Cardiac fibroblast (primary cell): Measurements from ENCODE around the gene HPS6.

Experiments used
- DNase-seq, 2 donors: peaks; one replicate each; pipeline versions ENCODE4 v3.0.0 to v3.0.0-alpha.2; 2010; ENCODE audit warnings: low read depth in 2 of 2
- H3K4me3 ChIP-seq, 2 donors: replicated peaks in 1 of 2; 1 replicate in 1 of 2; 2 replicates in 1 of 2; pipeline ENCODE4 v1.5.1; 2011; ENCODE audit warnings: low read depth in 2 of 2, low read length in 2 of 2, mild to moderate bottlenecking in 2 of 2, moderate library complexity in 1 of 2
- TF ChIP-seq, protein P1 (sequence below): IDR thresholded peaks from one replicate; pipeline ENCODE4 v1.5.1; 2011; ENCODE audit warnings: low read depth, mild to moderate bottlenecking, low read length, inconsistent platforms

The HPS6 gene

GRCh38 chr10:102113261-102113955 is 48.3 kb downstream of the HPS6 start:
- TF ChIP-seq, protein P1, sequence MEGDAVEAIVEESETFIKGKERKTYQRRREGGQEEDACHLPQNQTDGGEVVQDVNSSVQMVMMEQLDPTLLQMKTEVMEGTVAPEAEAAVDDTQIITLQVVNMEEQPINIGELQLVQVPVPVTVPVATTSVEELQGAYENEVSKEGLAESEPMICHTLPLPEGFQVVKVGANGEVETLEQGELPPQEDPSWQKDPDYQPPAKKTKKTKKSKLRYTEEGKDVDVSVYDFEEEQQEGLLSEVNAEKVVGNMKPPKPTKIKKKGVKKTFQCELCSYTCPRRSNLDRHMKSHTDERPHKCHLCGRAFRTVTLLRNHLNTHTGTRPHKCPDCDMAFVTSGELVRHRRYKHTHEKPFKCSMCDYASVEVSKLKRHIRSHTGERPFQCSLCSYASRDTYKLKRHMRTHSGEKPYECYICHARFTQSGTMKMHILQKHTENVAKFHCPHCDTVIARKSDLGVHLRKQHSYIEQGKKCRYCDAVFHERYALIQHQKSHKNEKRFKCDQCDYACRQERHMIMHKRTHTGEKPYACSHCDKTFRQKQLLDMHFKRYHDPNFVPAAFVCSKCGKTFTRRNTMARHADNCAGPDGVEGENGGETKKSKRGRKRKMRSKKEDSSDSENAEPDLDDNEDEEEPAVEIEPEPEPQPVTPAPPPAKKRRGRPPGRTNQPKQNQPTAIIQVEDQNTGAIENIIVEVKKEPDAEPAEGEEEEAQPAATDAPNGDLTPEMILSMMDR, result no peak
- DNase-seq, result no peak

DNA sequence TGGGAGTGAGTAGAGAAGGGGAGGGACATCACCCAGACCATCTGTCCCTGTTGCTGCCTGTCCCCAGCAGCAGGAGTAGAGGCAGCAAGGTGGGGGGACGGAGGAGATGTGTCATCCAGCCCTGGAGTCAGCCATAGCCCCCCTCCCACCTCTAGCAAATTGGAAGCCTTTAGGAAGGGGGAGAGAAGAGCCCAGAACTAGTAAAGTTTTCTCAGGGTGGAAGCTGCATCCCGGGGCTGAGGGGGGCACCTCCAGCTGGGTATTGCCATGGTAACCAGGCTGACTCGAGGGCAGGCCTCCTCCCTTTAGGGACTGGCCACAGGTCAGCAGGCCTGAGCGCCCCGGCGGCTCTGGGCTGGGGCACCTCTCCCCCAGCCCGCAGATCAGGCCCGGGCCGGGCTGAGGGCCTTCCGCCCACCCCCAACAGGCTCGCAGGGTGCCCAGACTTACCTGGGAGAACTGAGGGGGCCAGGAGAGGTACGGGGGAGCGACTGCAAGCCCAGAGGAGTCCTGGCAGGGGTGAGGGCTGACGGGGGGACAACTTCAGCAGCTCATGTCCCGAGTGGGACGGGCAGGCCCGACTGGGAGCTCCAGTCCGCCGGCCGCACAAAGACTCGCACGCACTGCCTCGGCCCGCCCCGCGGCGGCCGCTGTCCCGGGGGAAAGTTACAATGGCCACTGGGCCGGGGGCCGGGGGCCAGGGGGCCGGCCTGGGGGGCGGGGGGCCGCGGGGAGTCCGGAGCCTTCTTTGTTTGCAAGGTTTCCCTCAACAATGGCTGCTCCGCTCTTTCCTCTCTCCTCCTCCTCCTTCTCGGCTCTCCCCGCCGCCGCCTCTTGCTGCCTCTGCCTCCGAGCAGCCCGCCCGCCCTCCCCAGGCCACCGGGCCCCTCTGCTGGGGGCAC is 49.1 kb downstream of the HPS6 start:
- no peak for DNase-seq
- TF ChIP-seq, protein P1, result no peak
- peak overlapping the region; percentile 77 to 80 for H3K4me3 ChIP-seq

More at GRCh38 chr10:102113261-102113955, 48.3 kb downstream of the HPS6 start:
- H3K4me3 ChIP-seq, result peak overlapping the region; percentile 77 to 80

DNA sequence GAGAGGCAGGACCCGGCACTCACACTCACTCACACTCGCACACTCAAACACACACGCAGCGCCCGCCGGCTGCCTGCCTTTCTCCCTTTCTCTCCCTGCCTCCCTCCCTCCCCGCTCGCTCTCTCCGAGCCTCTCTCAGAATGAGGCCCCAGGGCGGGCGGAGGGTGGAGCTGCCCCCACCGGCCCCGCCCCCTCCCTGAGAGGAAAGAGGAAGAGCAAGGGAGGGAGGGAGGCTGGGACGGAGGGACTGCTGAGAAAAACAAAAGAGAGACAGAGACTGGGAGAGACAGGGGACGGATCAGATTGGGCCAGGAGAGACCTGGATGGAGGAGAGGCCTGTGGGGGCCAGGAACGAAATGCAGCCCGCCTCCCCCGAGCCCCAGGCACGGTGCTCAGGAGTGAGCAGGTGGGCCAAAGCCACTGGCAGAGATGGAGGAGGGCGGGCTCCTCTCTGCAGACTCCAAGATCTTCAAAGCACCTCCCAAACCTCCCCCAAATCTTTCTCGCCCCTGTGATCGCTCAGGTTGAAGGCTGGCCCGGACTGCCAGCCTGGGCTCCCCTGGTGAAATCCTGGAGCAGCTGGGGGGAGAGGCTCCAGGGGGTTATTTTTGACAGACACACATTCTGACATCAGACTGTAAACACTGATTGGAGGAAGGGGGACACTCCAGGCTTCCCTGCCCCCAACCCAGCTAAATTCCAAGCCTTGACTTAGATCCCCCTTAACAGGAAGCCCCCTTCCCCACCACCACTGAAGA is 49.9 kb downstream of the HPS6 start:
- TF ChIP-seq, protein P1, result no peak
- peak; percentile 73 to 81 for DNase-seq
- peak overlapping the region; percentile 77 to 80 for H3K4me3 ChIP-seq

GRCh38 chr10:102115775-102116174 is 50.6 kb downstream of the HPS6 start:
- H3K4me3 ChIP-seq, result peak overlapping the region in 1 of 2 donors; percentile 80
- no peak for DNase-seq
- TF ChIP-seq, protein P1, result no peak

DNA sequence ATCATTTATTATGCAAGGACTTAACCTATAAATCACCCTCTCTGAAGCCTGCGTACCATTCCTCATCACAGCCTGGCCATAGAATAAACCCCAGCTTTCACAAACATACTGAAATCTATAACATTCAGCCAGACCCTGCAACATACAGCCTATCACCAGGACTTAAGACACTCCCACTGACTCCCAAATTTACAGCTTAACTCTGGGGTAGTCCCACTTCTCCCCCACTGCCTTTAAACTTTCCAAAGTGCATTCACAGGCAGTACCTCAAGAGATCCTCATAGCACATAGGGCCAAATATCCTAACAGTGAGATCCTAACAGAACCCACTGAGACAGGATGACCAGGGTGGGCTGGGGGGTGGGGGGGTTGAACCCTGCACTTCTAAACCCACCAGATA is 51.5 kb downstream of the HPS6 start:
- no peak for DNase-seq
- no peak overlapping the region for H3K4me3 ChIP-seq
- TF ChIP-seq, protein P1, result no peak
